ENCODE data around the gene INTS3.

The INTS3 gene

GRCh38 chr1:153805042-153805745 lies 77.3 kb downstream of the INTS3 start:
- no peak overlapping the region for H2AFZ ChIP-seq (ENCODE audit: low read length)
- TF ChIP-seq EZH2phosphoT487 (IDR thresholded peaks at IDR 0.05; ENCODE audit: borderline replicate concordance) = no peak
- TF ChIP-seq CTCF (conservative IDR thresholded peaks at IDR 0.05; ENCODE audit: low read length) = no peak
- no peak overlapping the region for H3K4me3 ChIP-seq (ENCODE audit: low read length, poor library complexity, severe bottlenecking)
- no peaks in the 10 kb centered on the region for H3K79me2 ChIP-seq (ENCODE audit: insufficient read depth, low read length)
- H3K4me2 ChIP-seq (ENCODE audit: low read depth, low read length, poor library complexity, severe bottlenecking) = no peak overlapping the region
- no peaks in the 10 kb centered on the region for H3K4me1 ChIP-seq (ENCODE audit: insufficient read depth, low read length, poor library complexity, severe bottlenecking)
- H4K20me1 ChIP-seq (ENCODE audit: insufficient read depth, low read length, poor library complexity, severe bottlenecking) = no peaks in the 10 kb centered on the region
- H3K36me3 ChIP-seq (ENCODE audit: insufficient read depth, low read length) = peaks cover 37% of the 10 kb centered on the region; the same call in 1 of the 2 replicates
- H3F3A ChIP-seq (ENCODE audit: low read depth) = no peaks in the 10 kb centered on the region
- H3K9ac ChIP-seq (ENCODE audit: low read depth, low read length, poor library complexity, severe bottlenecking) = no peak overlapping the region
- H3K9me3 ChIP-seq (ENCODE audit: insufficient read depth, low read depth, low read length) = no peaks in the 10 kb centered on the region
- no peaks in the 10 kb centered on the region for H3K27me3 ChIP-seq (ENCODE audit: insufficient read depth, low read length, poor library complexity, severe bottlenecking)
- H3K9me2 ChIP-seq (replicated peaks; ENCODE audit: low read depth, low read length) = no peaks in the 10 kb centered on the region

- H3K36me3 ChIP-seq (ENCODE audit: insufficient read depth, low read length) = peaks cover 41% of the 10 kb centered on the region; the same call in 1 of the 2 replicates
- TF ChIP-seq EZH2phosphoT487 (IDR thresholded peaks at IDR 0.05; ENCODE audit: borderline replicate concordance) (no peak), CTCF (conservative IDR thresholded peaks at IDR 0.05; ENCODE audit: low read length) (no peak)
- H3F3A ChIP-seq (ENCODE audit: low read depth) = no peaks in the 10 kb centered on the region
- H3K4me2 ChIP-seq (ENCODE audit: low read depth, low read length, poor library complexity, severe bottlenecking) = no peak overlapping the region
- H3K4me3 ChIP-seq (ENCODE audit: low read length, poor library complexity, severe bottlenecking) = no peak overlapping the region
- H3K9me2 ChIP-seq (replicated peaks; ENCODE audit: low read depth, low read length) = no peaks in the 10 kb centered on the region
- H3K9ac ChIP-seq (ENCODE audit: low read depth, low read length, poor library complexity, severe bottlenecking) = no peak overlapping the region
- no peaks in the 10 kb centered on the region for H3K79me2 ChIP-seq (ENCODE audit: insufficient read depth, low read length)
- no peaks in the 10 kb centered on the region for H3K4me1 ChIP-seq (ENCODE audit: insufficient read depth, low read length, poor library complexity, severe bottlenecking)
- no peaks in the 10 kb centered on the region for H4K20me1 ChIP-seq (ENCODE audit: insufficient read depth, low read length, poor library complexity, severe bottlenecking)
- H2AFZ ChIP-seq (ENCODE audit: low read length) = no peak overlapping the region
- H3K9me3 ChIP-seq (ENCODE audit: insufficient read depth, low read depth, low read length) = no peaks in the 10 kb centered on the region
- H3K27me3 ChIP-seq (ENCODE audit: insufficient read depth, low read length, poor library complexity, severe bottlenecking) = no peaks in the 10 kb centered on the region
These were observed 78.3 kb downstream of the INTS3 start for GRCh38 chr1:153805886-153806719.

GRCh38 chr1:153816283-153816889 lies 88.5 kb downstream of the INTS3 start:
- no peaks in the 10 kb centered on the region for H3K9me2 ChIP-seq (replicated peaks; ENCODE audit: low read depth, low read length)
- no peak overlapping the region for H2AFZ ChIP-seq (ENCODE audit: low read length)
- no peaks in the 10 kb centered on the region for H3K4me1 ChIP-seq (ENCODE audit: insufficient read depth, low read length, poor library complexity, severe bottlenecking)
- TF ChIP-seq CTCF (conservative IDR thresholded peaks at IDR 0.05; ENCODE audit: low read length) (no peak), EZH2phosphoT487 (IDR thresholded peaks at IDR 0.05; ENCODE audit: borderline replicate concordance) (no peak)
- H3K36me3 ChIP-seq (ENCODE audit: insufficient read depth, low read length) = peaks cover 76% of the 10 kb centered on the region
- no peak overlapping the region for H3K4me3 ChIP-seq (ENCODE audit: low read length, poor library complexity, severe bottlenecking)
- no peaks in the 10 kb centered on the region for H3K79me2 ChIP-seq (ENCODE audit: insufficient read depth, low read length)
- H3K9me3 ChIP-seq (ENCODE audit: insufficient read depth, low read depth, low read length) = no peaks in the 10 kb centered on the region
- H3K27me3 ChIP-seq (ENCODE audit: insufficient read depth, low read length, poor library complexity, severe bottlenecking) = no peaks in the 10 kb centered on the region
- H4K20me1 ChIP-seq (ENCODE audit: insufficient read depth, low read length, poor library complexity, severe bottlenecking) = peaks cover 2% of the 10 kb centered on the region
- H3F3A ChIP-seq (ENCODE audit: low read depth) = no peaks in the 10 kb centered on the region
- H3K9ac ChIP-seq (ENCODE audit: low read depth, low read length, poor library complexity, severe bottlenecking) = no peak overlapping the region
- no peak overlapping the region for H3K4me2 ChIP-seq (ENCODE audit: low read depth, low read length, poor library complexity, severe bottlenecking)
